Cardiac septum (tissue), 1 donor: ENCODE results near the gene FAM124B. TPM values are rescaled to one million over a fixed set of nuclear protein-coding genes. Genes with fewer than 3 reads are reported as not detected.

Experiments
- DNase-seq: peaks from one replicate; pipeline ENCODE4 v3.0.0-alpha.2; 2020; ENCODE audit warnings: low spot score
- intact Hi-C: fragments of 100-400 bp; cut with DNase I; formaldehyde crosslinking; loops from one replicate; pipeline ENCODE4 v1.14.0; 2022
- total RNA-seq: library from RNA; stranded (reverse); fragmentation: NEBNext Ultra II Directional; extraction: Animal tissue kit (Norgen Biotek cat#: 25700); gene quantifications from one replicate; pipeline ENCODE4 v1.2.1, GENCODE V29; 2021
- donor health status: DM: no; HTN: no; CAD: no.

Gene FAM124B
- total RNA-seq, 1 donor from 2014 or later: 1.9 TPM

DNA sequence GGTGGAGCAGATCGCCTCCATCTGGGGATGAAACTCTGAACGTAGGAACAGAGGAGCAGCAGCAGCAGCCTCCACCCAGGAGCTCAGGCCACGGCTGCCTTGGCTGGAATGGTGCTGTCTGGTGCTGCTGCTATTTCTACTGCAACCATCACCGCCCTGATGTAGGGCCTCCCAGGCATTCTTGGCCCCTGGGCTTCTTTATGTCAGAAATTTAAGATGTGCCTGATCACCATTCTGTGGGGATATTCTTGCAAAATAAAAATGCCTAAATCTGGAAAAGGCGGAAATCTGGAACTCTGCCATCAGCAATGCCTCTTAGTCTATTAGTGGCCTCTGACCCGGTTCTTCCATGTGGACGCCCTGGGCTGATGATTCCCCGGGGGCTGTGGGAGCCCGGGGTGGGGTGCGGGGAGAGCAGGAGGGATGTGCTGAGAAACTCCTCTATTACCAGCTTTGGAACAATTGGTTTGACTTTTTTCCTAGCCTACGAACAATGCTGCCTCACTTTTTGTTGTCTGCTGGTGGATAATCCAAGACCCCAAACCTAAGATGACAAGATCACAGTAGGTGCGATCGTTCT, 47.2 kb downstream of the FAM124B start:
- intact Hi-C loops: loop anchor here (5.0 kb wide), 1 partner anchor 423 kb away; no protein-coding TSS in a partner anchor
- no peak for DNase-seq

GRCh38 chr2:224350703-224351102, 51.2 kb downstream of the FAM124B start:
- intact Hi-C loops: no loop called here
- DNase-seq: no peak

GRCh38 chr2:224349396-224349795, 52.5 kb downstream of the FAM124B start:
- intact Hi-C loops: no loop called here
- DNase-seq: no peak

- intact Hi-C loops: no loop called here
- DNase-seq: no peak
These were observed 54.5 kb downstream of the FAM124B start for GRCh38 chr2:224347176-224348051.

- no peak for DNase-seq
- intact Hi-C loops: no loop called here
These were observed 56.4 kb downstream of the FAM124B start for GRCh38 chr2:224345492-224345891.

DNA sequence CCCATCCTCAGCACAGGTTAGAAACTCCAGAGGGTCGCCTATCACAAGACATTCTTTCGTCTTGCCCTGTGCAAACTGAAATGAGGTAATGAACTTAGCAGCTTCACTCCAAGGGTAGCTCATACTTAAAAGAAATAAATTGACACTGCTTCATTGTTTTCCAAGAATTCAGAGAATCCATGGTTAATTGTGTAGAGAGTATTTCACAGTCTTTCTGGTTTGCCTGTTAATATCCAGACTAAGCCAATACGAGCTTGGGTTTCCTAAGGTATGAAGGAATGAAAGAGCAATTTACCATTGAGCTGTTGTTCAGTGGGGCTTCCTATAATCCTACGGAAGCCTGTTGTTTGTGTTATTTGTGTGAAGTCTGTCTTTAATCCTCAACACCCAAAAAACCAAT, 58.7 kb downstream of the FAM124B start:
- DNase-seq: no peak
- intact Hi-C loops: no loop called here

- no peak for DNase-seq
- intact Hi-C loops: no loop called here
These were observed 65.9 kb downstream of the FAM124B start for GRCh38 chr2:224335991-224336390.

DNA sequence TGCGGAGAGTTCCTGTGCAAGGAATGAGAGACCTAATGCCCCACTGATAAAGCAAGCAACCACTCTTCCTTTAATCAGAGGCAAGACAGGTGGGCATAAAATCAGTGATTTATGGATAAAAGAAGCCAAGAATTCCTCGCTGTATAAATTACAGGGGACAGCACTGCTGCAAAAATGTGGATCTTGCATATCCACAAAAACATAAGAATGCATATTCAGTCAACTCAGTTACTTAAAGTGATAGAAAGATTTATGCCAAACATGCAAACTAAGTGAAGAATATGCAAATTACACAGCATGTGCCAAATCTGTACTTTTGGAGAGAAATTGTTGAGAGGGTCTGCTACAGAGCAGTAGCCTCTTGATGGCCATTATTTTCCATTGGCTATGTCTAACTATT, 67.2 kb downstream of the FAM124B start:
- intact Hi-C loops: no loop called here
- no peak for DNase-seq

DNA sequence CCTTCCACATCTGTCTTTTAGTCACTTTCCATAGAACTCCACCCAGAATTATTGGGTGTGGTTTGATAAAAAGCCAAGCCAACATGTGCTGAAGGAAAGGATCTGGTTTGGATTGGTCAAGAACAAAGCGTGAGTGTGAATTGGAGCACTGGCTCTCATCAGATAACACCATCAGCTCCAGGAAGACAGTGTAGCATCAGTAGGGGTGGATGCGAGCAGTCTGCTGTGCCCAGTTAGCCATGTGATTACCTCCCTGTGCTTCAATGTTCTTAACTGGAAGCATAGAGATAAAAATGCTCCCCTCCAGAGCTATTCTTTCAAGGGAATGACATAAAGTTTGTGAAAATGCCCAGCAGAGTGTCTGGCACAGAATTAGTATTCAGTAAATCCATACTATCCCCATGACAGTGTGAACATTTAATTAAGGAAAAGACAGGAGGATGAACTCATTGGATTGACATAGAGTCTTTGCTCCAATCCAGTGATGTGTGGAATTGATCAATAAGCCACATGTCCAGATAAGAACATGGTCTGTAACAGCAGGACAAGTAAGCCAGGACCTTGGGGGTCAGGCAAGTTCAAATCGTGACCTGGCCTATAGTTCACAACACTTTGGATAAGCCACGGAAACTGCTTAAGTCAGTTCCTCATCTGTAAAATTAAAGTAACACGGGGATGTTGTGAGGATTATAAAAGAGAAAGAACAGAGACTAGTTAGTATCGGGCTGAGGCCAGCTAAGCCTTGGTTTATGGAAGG, 68.0 kb downstream of the FAM124B start:
- intact Hi-C loops: no loop called here
- DNase-seq: no peak

- intact Hi-C loops: no loop called here
- DNase-seq: no peak
These were observed 70.2 kb downstream of the FAM124B start for GRCh38 chr2:224331698-224332097.

DNA sequence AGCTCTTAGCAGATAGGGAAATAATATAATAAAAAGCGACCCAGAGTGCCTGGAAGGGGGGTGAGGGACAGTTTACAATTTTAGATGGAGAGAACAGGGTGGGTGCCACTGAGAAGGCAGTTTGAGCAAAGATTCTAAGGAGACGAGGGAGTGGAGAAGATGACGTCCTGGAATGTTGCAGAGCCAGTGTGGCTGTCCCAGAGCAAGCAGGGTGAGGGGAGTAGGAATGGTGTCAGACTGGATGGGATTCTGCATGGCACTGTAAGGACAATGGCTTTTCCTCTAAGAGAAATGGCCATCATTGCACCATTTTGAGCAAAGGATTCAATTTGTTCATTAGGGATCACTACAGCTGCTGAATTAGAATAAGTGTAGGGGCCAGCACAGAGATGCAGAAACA, 73.1 kb downstream of the FAM124B start:
- intact Hi-C loops: no loop called here
- no peak for DNase-seq

Other genes starting within 250 kb of the FAM124B start
- 66.0 TPM for gene CUL3, start 183.3 kb upstream of the FAM124B start, total RNA-seq